PFSK-1 (cell line): ENCODE measurements around the gene DNER.

Experiments used
- FOXP2 ChIP-seq: optimal IDR thresholded peaks from 2 replicates; pipeline ENCODE3; 2011; ENCODE audit warnings: borderline replicate concordance, control low read depth, inconsistent platforms; ENCODE audit not compliant: insufficient read depth; ENCODE audit errors: extremely low read length, extremely low read depth
- POLR2AphosphoS5 ChIP-seq: IDR thresholded peaks from 2 replicates; pipeline ENCODE4 v1.6.1; 2012; ENCODE audit warnings: low read depth, mild to moderate bottlenecking, control low read depth, low read length, moderate library complexity
- REST ChIP-seq, 2 experiments: IDR thresholded peaks; 2 replicates each; pipeline versions ENCODE4 v1.6.1 to v1.8.0; 2011 to 2012; ENCODE audit warnings: low read depth in 2 of 2, low read length in 2 of 2, control low read depth in 1 of 2, inconsistent platforms in 1 of 2, mild to moderate bottlenecking in 1 of 2, moderate library complexity in 1 of 2; ENCODE audit not compliant: insufficient read depth in 1 of 2
- SIN3A ChIP-seq: IDR thresholded peaks from 2 replicates; pipeline ENCODE4 v1.6.1; 2012; ENCODE audit warnings: mild to moderate bottlenecking, low read length, moderate library complexity, borderline replicate concordance; ENCODE audit not compliant: insufficient read depth
- TAF1 ChIP-seq: IDR thresholded peaks from 2 replicates; pipeline ENCODE4 v1.6.1; 2012; ENCODE audit warnings: low read length, control low read depth, borderline replicate concordance; ENCODE audit not compliant: insufficient read depth

The DNER gene

DNA sequence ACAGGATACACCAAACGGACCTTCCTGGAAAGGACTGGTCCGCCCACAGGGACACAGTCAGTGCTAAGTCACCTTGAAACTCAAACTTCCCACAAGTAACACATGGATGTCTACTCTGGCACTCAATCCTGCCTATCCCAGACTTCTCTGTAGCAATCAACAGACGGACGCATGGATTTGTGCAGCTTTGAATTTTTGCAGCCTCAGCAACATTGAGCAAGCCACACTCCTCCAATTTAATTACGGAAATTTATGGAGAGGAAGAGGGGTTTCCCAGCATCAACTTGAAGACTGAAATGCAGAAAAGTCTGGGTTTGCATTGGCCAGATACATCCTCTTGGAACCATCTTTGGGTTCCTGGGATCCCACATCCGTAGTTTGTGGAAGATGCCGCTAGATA is 26.2 kb downstream of the DNER start:
- no peak for TF ChIP-seq FOXP2
- TF ChIP-seq POLR2AphosphoS5, result no peak
- no peak for TF ChIP-seq REST (IDR thresholded peaks at IDR 0.05; ENCODE audit: insufficient read depth in 1 of 2, low read depth in 2 of 2, low read length in 2 of 2)
- no peak for TF ChIP-seq TAF1
- no peak for TF ChIP-seq SIN3A

GRCh38 chr2:229686122-229686919 is 28.0 kb downstream of the DNER start:
- TF ChIP-seq POLR2AphosphoS5 (no peak), REST (IDR thresholded peaks at IDR 0.05; ENCODE audit: insufficient read depth in 1 of 2, low read depth in 2 of 2, low read length in 2 of 2) (no peak), TAF1 (no peak), SIN3A (no peak), FOXP2 (no peak)

DNA sequence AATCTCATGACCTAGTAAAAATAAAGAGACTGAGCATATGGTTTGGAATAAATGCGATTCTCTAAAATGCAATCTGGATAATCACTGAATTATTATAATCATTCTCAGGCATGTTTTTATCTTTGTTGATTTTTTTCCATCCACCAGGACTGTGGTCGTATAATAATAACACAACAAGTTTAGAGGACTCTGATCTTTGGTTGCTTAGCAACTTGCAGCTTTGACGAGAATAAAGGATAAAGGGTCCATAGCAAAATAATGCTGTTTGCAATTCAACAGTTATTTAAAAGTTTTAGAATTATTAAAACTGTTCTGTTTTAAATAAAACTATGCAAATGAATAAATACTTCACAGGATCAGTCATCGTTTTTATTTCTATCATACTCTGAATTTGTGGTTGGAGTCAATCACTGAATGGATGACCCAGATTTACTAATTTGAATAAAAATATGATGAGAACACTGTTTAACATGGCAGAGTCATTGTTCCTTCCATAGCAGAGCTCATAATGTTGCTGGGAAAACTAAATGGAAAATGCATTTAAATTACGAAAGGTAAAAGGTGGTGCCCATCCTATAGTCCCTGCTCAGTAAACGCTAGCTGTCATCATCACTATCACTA is 29.3 kb downstream of the DNER start:
- no peak for TF ChIP-seq TAF1

DNA sequence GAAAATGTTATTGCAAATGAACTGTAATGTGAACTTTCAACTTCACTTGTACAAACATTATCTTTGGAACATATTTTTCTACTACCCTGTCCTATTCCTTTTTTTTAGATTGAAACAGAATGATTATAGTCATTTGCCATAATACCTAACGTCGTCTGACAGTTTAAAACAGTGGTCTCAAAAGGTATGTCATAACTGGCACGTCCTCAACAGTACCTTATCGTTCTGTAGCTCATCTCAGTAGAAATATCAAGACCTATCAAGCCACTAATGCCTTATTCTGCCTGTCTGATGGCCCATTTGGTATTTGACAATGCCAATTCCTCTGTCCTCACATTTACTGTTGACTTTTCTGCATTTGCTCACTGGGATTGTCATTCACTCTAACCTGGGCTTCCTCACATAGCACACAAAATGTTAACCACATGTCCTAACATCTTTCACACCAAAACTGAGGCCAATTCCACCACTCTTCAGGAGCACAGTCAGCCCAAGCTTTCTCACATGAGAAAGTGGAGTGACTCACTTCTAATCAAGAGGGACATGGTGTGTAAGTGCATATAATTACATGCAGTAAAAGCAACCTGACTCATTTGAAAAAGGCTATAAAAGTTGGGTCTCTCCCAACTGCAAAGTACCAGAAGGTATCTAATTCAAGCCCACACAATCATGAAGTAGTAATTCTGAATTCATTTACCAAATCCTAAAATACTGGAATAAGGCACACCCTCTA is 34.8 kb downstream of the DNER start:
- no peak for TF ChIP-seq SIN3A
- no peak for TF ChIP-seq REST (IDR thresholded peaks at IDR 0.05; ENCODE audit: insufficient read depth in 1 of 2, low read depth in 2 of 2, low read length in 2 of 2)
- TF ChIP-seq POLR2AphosphoS5, result no peak
- TF ChIP-seq TAF1, result no peak
- no peak for TF ChIP-seq FOXP2

DNA sequence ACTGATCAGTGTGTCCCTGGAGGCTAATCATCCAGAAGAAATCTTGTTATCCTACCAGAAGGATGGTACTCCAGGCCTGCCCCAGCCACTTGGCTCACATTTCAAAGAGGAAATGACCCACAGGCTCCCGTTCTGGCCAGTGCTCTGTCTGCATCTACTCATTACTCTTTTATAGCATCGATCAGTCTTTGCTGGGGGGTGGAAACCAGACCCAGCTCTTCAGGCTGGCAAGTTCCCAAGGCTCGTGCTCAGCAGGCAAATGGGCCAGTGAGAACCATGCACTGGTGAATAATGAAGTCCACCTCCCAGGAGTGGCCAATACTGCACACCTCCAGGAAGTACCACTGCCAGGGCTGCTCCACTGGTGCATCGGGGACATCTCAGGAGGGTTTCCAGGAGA is 38.8 kb downstream of the DNER start:
- TF ChIP-seq REST (IDR thresholded peaks at IDR 0.05; ENCODE audit: insufficient read depth in 1 of 2, low read depth in 2 of 2, low read length in 2 of 2) (no peak), FOXP2 (no peak), TAF1 (no peak), POLR2AphosphoS5 (no peak), SIN3A (no peak)
